H9 (cell line): Measurements from ENCODE around the gene RB1. TPM values are rescaled to one million over a fixed set of nuclear protein-coding genes. Genes with fewer than 3 reads are reported as not detected.

ENCODE experiments used
- DNase-seq: peaks from one replicate; pipeline ENCODE4 v3.0.0-alpha.2; 2017
- H2AFZ ChIP-seq: one replicate; pipeline ENCODE4 v1.6.1; 2013; ENCODE audit warnings: mild to moderate bottlenecking, low read length, control low read depth, moderate library complexity
- H2AK5ac ChIP-seq: 2 replicates; pipeline ENCODE4 v1.6.1; 2013; ENCODE audit warnings: low read length, control low read depth, mixed read lengths; ENCODE audit not compliant: insufficient read length
- H2BK120ac ChIP-seq: one replicate; pipeline ENCODE4 v1.6.1; 2013; ENCODE audit warnings: low read depth, mild to moderate bottlenecking, low read length, control low read depth, inconsistent platforms; ENCODE audit not compliant: poor library complexity, severe bottlenecking
- H2BK12ac ChIP-seq: 2 replicates; pipeline ENCODE4 v1.6.1; 2013; ENCODE audit warnings: low read length, control low read depth, mixed read lengths, low read depth; ENCODE audit not compliant: insufficient read length
- H2BK15ac ChIP-seq: 2 replicates; pipeline ENCODE4 v1.6.1; 2013; ENCODE audit warnings: low read depth, low read length, control low read depth
- H2BK20ac ChIP-seq: one replicate; pipeline ENCODE4 v1.6.1; 2013; ENCODE audit warnings: low read depth, mild to moderate bottlenecking, low read length, control low read depth, inconsistent platforms; ENCODE audit not compliant: poor library complexity, severe bottlenecking
- H2BK5ac ChIP-seq: 2 replicates; pipeline ENCODE4 v1.6.1; 2013; ENCODE audit warnings: low read length, control low read depth, mixed read lengths; ENCODE audit not compliant: insufficient read length
- H3K14ac ChIP-seq: 2 replicates; pipeline ENCODE4 v1.6.1; 2013; ENCODE audit warnings: low read length, control low read depth; ENCODE audit not compliant: insufficient read depth
- H3K18ac ChIP-seq: 2 replicates; pipeline ENCODE4 v1.6.1; 2013; ENCODE audit warnings: low read depth, mild to moderate bottlenecking, mixed read lengths, low read length, control low read depth; ENCODE audit not compliant: insufficient read length
- H3K23ac ChIP-seq: 2 replicates; pipeline ENCODE4 v1.6.1; 2013; ENCODE audit warnings: low read length, control low read depth, mixed read lengths, low read depth; ENCODE audit not compliant: insufficient read length
- H3K23me2 ChIP-seq: 2 replicates; pipeline ENCODE4 v1.6.1; 2013; ENCODE audit warnings: low read depth, mild to moderate bottlenecking, mixed read lengths, low read length, control low read depth; ENCODE audit not compliant: insufficient read length, poor library complexity, severe bottlenecking
- H3K27ac ChIP-seq: 2 replicates; pipeline ENCODE4 v1.5.1; 2013; ENCODE audit warnings: low read length, control low read depth, mixed read lengths, low read depth; ENCODE audit not compliant: insufficient read length
- H3K27me3 ChIP-seq: 2 replicates; pipeline ENCODE4 v1.6.1; 2013; ENCODE audit warnings: low read length, control low read depth, inconsistent platforms; ENCODE audit not compliant: insufficient read depth
- H3K4ac ChIP-seq: 2 replicates; pipeline ENCODE4 v1.6.1; 2013; ENCODE audit warnings: low read depth, mild to moderate bottlenecking, control low read depth, inconsistent platforms, low read length, moderate library complexity
- H3K4me1 ChIP-seq: 2 replicates; pipeline ENCODE4 v1.6.1; 2013; ENCODE audit warnings: low read length, control low read depth, inconsistent platforms; ENCODE audit not compliant: insufficient read depth
- H3K4me2 ChIP-seq: 2 replicates; pipeline ENCODE4 v1.6.1; 2013; ENCODE audit warnings: low read length, control low read depth, mixed read lengths; ENCODE audit not compliant: insufficient read length, insufficient read depth
- H3K56ac ChIP-seq: 2 replicates; pipeline ENCODE4 v1.6.1; 2013; ENCODE audit warnings: low read depth, mild to moderate bottlenecking, mixed read lengths, low read length, control low read depth; ENCODE audit not compliant: insufficient read length
- H3K79me1 ChIP-seq: 2 replicates; pipeline ENCODE4 v1.6.1; 2013; ENCODE audit warnings: low read depth, mild to moderate bottlenecking, moderate library complexity, low read length, control low read depth, inconsistent platforms; ENCODE audit not compliant: insufficient read depth, poor library complexity, severe bottlenecking
- H3K79me2 ChIP-seq: 2 replicates; pipeline ENCODE4 v1.6.1; 2013; ENCODE audit warnings: low read length, control low read depth, inconsistent platforms; ENCODE audit not compliant: insufficient read depth
- H3K9ac ChIP-seq: 2 replicates; pipeline ENCODE4 v1.6.1; 2013; ENCODE audit warnings: low read length, control low read depth, mixed read lengths; ENCODE audit not compliant: insufficient read length; ENCODE audit errors: extremely low read depth
- H3K9me3 ChIP-seq: one replicate; pipeline ENCODE4 v1.6.1; 2013; ENCODE audit warnings: low read depth, low read length, inconsistent platforms; ENCODE audit not compliant: control insufficient read depth
- H3T11ph ChIP-seq: one replicate; pipeline ENCODE4 v1.6.1; 2013; ENCODE audit warnings: mild to moderate bottlenecking, low read length, control low read depth, inconsistent platforms
- H4K20me1 ChIP-seq: one replicate; pipeline ENCODE4 v1.6.1; 2013; ENCODE audit not compliant: control insufficient read depth, insufficient read length, insufficient read depth
- H4K5ac ChIP-seq: 2 replicates; pipeline ENCODE4 v1.6.1; 2013; ENCODE audit warnings: low read depth, mild to moderate bottlenecking, mixed read lengths, low read length, control low read depth; ENCODE audit not compliant: insufficient read length
- H4K8ac ChIP-seq: replicated peaks from 2 replicates; pipeline ENCODE4 v1.6.1; 2013; ENCODE audit warnings: low read length, control low read depth, mixed read lengths, low read depth; ENCODE audit not compliant: insufficient read length
- H4K91ac ChIP-seq: 2 replicates; pipeline ENCODE4 v1.6.1; 2013; ENCODE audit warnings: low read depth, mild to moderate bottlenecking, moderate library complexity, mixed read lengths, low read length, control low read depth; ENCODE audit not compliant: insufficient read length
- H3K27ac Mint-ChIP-seq, 3 experiments: 2 replicates in 2 of 3; 3 replicates in 1 of 3; pipeline ENCODE4 v1.8.0; 2020 to 2021; ENCODE audit warnings: mixed read lengths in 3 of 3, mild to moderate bottlenecking in 1 of 3, moderate library complexity in 1 of 3
- H3K27me3 Mint-ChIP-seq: 2 replicates; pipeline ENCODE4 v1.8.0; 2021; ENCODE audit warnings: low read depth, mild to moderate bottlenecking, moderate library complexity, mixed read lengths
- H3K36me3 Mint-ChIP-seq, 3 experiments: 2 replicates in 2 of 3; 3 replicates in 1 of 3; pipeline ENCODE4 v1.8.0; 2020 to 2021; ENCODE audit warnings: low read depth in 3 of 3, mixed read lengths in 3 of 3; ENCODE audit not compliant: insufficient read depth in 1 of 3
- H3K4me1 Mint-ChIP-seq, 2 experiments: 2 replicates each; pipeline ENCODE4 v1.8.0; 2020; ENCODE audit warnings: mixed read lengths in 2 of 2
- H3K4me3 Mint-ChIP-seq, 2 experiments: 2 replicates in 1 of 2; 3 replicates in 1 of 2; pipeline ENCODE4 v1.8.0; 2020 to 2021; ENCODE audit warnings: mild to moderate bottlenecking in 2 of 2, mixed read lengths in 2 of 2, moderate library complexity in 1 of 2
- H3K9me3 Mint-ChIP-seq, 2 experiments: 2 replicates in 1 of 2; 3 replicates in 1 of 2; pipeline ENCODE4 v1.8.0; 2020; ENCODE audit warnings: mild to moderate bottlenecking in 2 of 2, mixed read lengths in 2 of 2, moderate library complexity in 1 of 2
- CTCF ChIP-seq: fragments of 200-600 bp; sonication (generic); conservative IDR thresholded peaks from 3 replicates; pipeline ENCODE4 v1.8.0; 2021; ENCODE audit warnings: antibody characterized with exemption, mild to moderate bottlenecking
- WGBS: extraction: QIAGEN DNeasy Blood & Tissue Kit; methylation state at CpG from one replicate; pipeline ENCODE4 v1.1.7; 2013; ENCODE audit warnings: missing lambda C conversion rate, low lambda C conversion rate, mixed read lengths; ENCODE audit not compliant: insufficient read length; ENCODE audit errors: extremely low coverage; 5-methylcytosine and 5-hydroxymethylcytosine counted together
- total RNA-seq: library from RNA; stranded (reverse); gene quantifications from 2 replicates; pipeline ENCODE4 v1.2.1, GENCODE V29; 2021

RB1 gene
- total RNA-seq, 1 experiment from 2014 or later: 20.5 TPM

GRCh38 chr13:48504606-48505005 is 201.1 kb downstream of the RB1 start:
- Histone ChIP-seq H3K27ac (no peak overlapping the region), H3K9ac (no peak overlapping the region), H2BK15ac (no peak overlapping the region)

More at GRCh38 chr13:48504606-48505005, 201.1 kb downstream of the RB1 start:
- Mint-ChIP-seq H3K36me3 (peaks cover 0 to 10% (median 0%) of the 10 kb centered on the region in 3 experiments; a peak in 2 of 7 replicates), H3K27me3 (no peaks in the 10 kb centered on the region), H3K9me3 (no peaks in the 10 kb centered on the region), H3K4me3 (no peak overlapping the region), H3K27ac (peak overlapping the region in 2 of 3 experiments; percentile 16 to 78; a peak in 3 of 7 replicates), H3K4me1 (peaks cover 12% of the 10 kb centered on the region in 2 experiments)
- no peak overlapping the region for H3K23ac ChIP-seq
- H4K91ac ChIP-seq: no peak overlapping the region
- H2AFZ ChIP-seq: no peak overlapping the region
- H3K56ac ChIP-seq: no peak overlapping the region
- H2BK120ac ChIP-seq: no peak overlapping the region
- H3K4me1 ChIP-seq: peaks cover 2% of the 10 kb centered on the region; the same call in 1 of the 2 replicates
- no peak overlapping the region for H3K14ac ChIP-seq
- WGBS: no CpG with 5 or more reads among the region's 8 CpGs
- no peaks in the 10 kb centered on the region for H3K79me1 ChIP-seq
- no peaks in the 10 kb centered on the region for H4K20me1 ChIP-seq
- H2BK20ac ChIP-seq: no peak overlapping the region
- no peak overlapping the region for H2BK5ac ChIP-seq
- H3K4ac ChIP-seq: no peak overlapping the region
- H4K8ac ChIP-seq: no peak overlapping the region
- no peak overlapping the region for H4K5ac ChIP-seq
- no peak; the same call in 2 of the 3 replicates for TF ChIP-seq CTCF
- peak; percentile 39 for DNase-seq
- H2BK12ac ChIP-seq: no peak overlapping the region
- no peaks in the 10 kb centered on the region for H3K79me2 ChIP-seq
- no peaks in the 10 kb centered on the region for H3K23me2 ChIP-seq
- no peak overlapping the region for H2AK5ac ChIP-seq
- no peaks in the 10 kb centered on the region for H3K9me3 ChIP-seq
- no peak overlapping the region for H3T11ph ChIP-seq
- H3K27me3 ChIP-seq: no peaks in the 10 kb centered on the region
- H3K4me2 ChIP-seq: no peak overlapping the region
- H3K18ac ChIP-seq: no peak overlapping the region
